Gastrocnemius medialis (tissue), 4 donors: ENCODE results near the gene PGM1. TPM values are rescaled to one million over a fixed set of nuclear protein-coding genes. Genes with fewer than 3 reads are reported as not detected.

Experiments used
- ATAC-seq, 2 donors: fragments of 150-250 bp; one replicate each; pipeline ENCODE4 v1.9.1; 2016
- DNase-seq, 2 donors: peaks; one replicate each; pipeline ENCODE4 v3.0.0-alpha.2; 2019
- H3K27ac ChIP-seq, 4 donors: fragments of 200-600 bp; sonication (generic); 1 replicate in 1 of 4; 2 replicates in 3 of 4; pipeline ENCODE4 v1.5.1; 2016 to 2018; ENCODE audit warnings: mild to moderate bottlenecking in 2 of 4, moderate library complexity in 1 of 4
- H3K27me3 ChIP-seq, 3 donors: fragments of 200-600 bp; sonication (generic) in 2 of 3; 1 replicate in 1 of 3; 2 replicates in 2 of 3; pipeline versions ENCODE4 v1.5.1 to v1.6.0; 2016 to 2019; ENCODE audit warnings: mild to moderate bottlenecking in 1 of 3, moderate library complexity in 1 of 3
- H3K36me3 ChIP-seq, 2 donors: fragments of 200-600 bp; sonication (generic) in 1 of 2; one replicate each; pipeline ENCODE4 v1.5.1; 2017 to 2018
- H3K4me1 ChIP-seq, 2 donors: fragments of 200-600 bp; sonication (generic) in 1 of 2; one replicate each; pipeline ENCODE4 v1.5.1; 2016 to 2017; ENCODE audit warnings: mild to moderate bottlenecking in 2 of 2
- H3K4me3 ChIP-seq, 4 donors: fragments of 200-600 bp; sonication (generic) in 3 of 4; 1 replicate in 1 of 4; 2 replicates in 3 of 4; pipeline ENCODE4 v1.5.1; 2016 to 2019; ENCODE audit warnings: mild to moderate bottlenecking in 2 of 4
- H3K9me3 ChIP-seq, 3 donors: fragments of 200-600 bp; sonication (generic) in 2 of 3; 1 replicate in 1 of 3; 2 replicates in 2 of 3; pipeline ENCODE4 v1.5.1; 2016 to 2019
- CTCF ChIP-seq, 5 experiments: fragments of 450-650 bp in 3 of 5; fragments of 200-600 bp in 2 of 5; sonication (generic) in 2 of 5; IDR thresholded peaks in 4 of 5; conservative IDR thresholded peaks in 1 of 5; 1 replicate in 4 of 5; 2 replicates in 1 of 5; pipeline ENCODE4 v1.5.1; 2016 to 2019; ENCODE audit warnings: antibody characterized with exemption in 5 of 5, mild to moderate bottlenecking in 3 of 5, moderate library complexity in 3 of 5
- POLR2A ChIP-seq, 2 donors: fragments of 450-650 bp; IDR thresholded peaks; one replicate each; pipeline ENCODE4 v1.6.1; 2017; ENCODE audit warnings: antibody characterized with exemption in 2 of 2, mild to moderate bottlenecking in 2 of 2, moderate library complexity in 2 of 2
- in situ Hi-C, 4 donors: fragments of 200-750 bp; cut with MboI; loops; one replicate each; pipeline versions ENCODE4 v1.15.0 to v1.8.0; 2017; ENCODE audit warnings: low sequenced_read_pairs in 4 of 4
- intact Hi-C: fragments of 100-400 bp; cut with DNase I; formaldehyde crosslinking; loops from one replicate; pipeline ENCODE4 v1.15.1; 2023; ENCODE audit warnings: low total_unique reads
- total RNA-seq, 4 donors: library from RNA; depleted of rRNA; stranded (reverse); fragments of >200 nt; gene quantifications; one replicate each; pipeline versions ENCODE4 v1.1.0 to v1.2.3, GENCODE V29; 2016

The PGM1 gene
- total RNA-seq, 4 donors from 2014 or later: 320 to 713 (median 666) TPM

- ATAC-seq: no peak
- Histone ChIP-seq H3K4me3 (no peak overlapping the region), H3K36me3 (no peaks in the 10 kb centered on the region), H3K4me1 (no peaks in the 10 kb centered on the region), H3K27me3 (no peaks in the 10 kb centered on the region), H3K9me3 (no peaks in the 10 kb centered on the region), H3K27ac (no peak overlapping the region)
- intact Hi-C loops: no loop called here
- DNase-seq: no peak
- in situ Hi-C loops: no loop called here
- TF ChIP-seq POLR2A (IDR thresholded peaks at IDR 0.05): no peak
- no peak for TF ChIP-seq CTCF (IDR thresholded peaks at IDR 0.05 in 4 of 5, conservative IDR thresholded peaks at IDR 0.05 in 1 of 5)
Observed at GRCh38 chr1:63704443-63704842, 111.2 kb downstream of the PGM1 start.

GRCh38 chr1:63705078-63705477, 111.9 kb downstream of the PGM1 start:
- ATAC-seq (no peak), DNase-seq (no peak)
- intact Hi-C loops: no loop called here
- Histone ChIP-seq H3K4me3 (no peak overlapping the region), H3K36me3 (no peaks in the 10 kb centered on the region), H3K9me3 (no peaks in the 10 kb centered on the region), H3K27ac (no peak overlapping the region), H3K27me3 (no peaks in the 10 kb centered on the region), H3K4me1 (no peaks in the 10 kb centered on the region)
- in situ Hi-C loops: no loop called here
- TF ChIP-seq CTCF (IDR thresholded peaks at IDR 0.05 in 4 of 5, conservative IDR thresholded peaks at IDR 0.05 in 1 of 5): no peak
- TF ChIP-seq POLR2A (IDR thresholded peaks at IDR 0.05): no peak

GRCh38 chr1:63709267-63709828, 116.1 kb downstream of the PGM1 start:
- in situ Hi-C loops: no loop called here
- intact Hi-C loops: no loop called here

More at GRCh38 chr1:63709267-63709828, 116.1 kb downstream of the PGM1 start:
- no peak overlapping the region for H3K4me3 ChIP-seq
- no peaks in the 10 kb centered on the region for H3K4me1 ChIP-seq
- no peaks in the 10 kb centered on the region for H3K9me3 ChIP-seq
- H3K27ac ChIP-seq: no peak overlapping the region
- no peaks in the 10 kb centered on the region for H3K27me3 ChIP-seq
- ATAC-seq (no peak), DNase-seq (no peak)
- H3K36me3 ChIP-seq: no peaks in the 10 kb centered on the region
- no peak for TF ChIP-seq CTCF (IDR thresholded peaks at IDR 0.05 in 4 of 5, conservative IDR thresholded peaks at IDR 0.05 in 1 of 5)
- TF ChIP-seq POLR2A (IDR thresholded peaks at IDR 0.05): no peak

Other genes starting within 250 kb of the PGM1 start
- 1 to 10 TPM; 2.3 to 9.5 (median 5.7) TPM for gene ALG6, start 225.8 kb upstream of the PGM1 start, total RNA-seq
- gene ITGB3BP, start 70.2 kb upstream of the PGM1 start, total RNA-seq: 1 to 10 TPM; 1.6 to 6.1 (median 3.9) TPM
- 1 to 10 TPM; 2.2 to 6.8 (median 3.5) TPM for gene EFCAB7, start 69.9 kb upstream of the PGM1 start, total RNA-seq
- 1 to 10 TPM; 2.5 to 4.3 (median 3.6) TPM for gene ROR1, start 180.6 kb downstream of the PGM1 start, total RNA-seq